Liver (tissue), 9 donors: ENCODE results near the gene PDK2. TPM values are rescaled to one million over a fixed set of nuclear protein-coding genes. Genes with fewer than 3 reads are reported as not detected.

ENCODE experiments used
- DNase-seq: peaks from one replicate; pipeline ENCODE4 v3.0.0-alpha.2; 2017; ENCODE audit warnings: low spot score
- H3K27ac ChIP-seq, 2 donors: one replicate each; pipeline ENCODE4 v1.7.0; 2013; ENCODE audit warnings: inconsistent platforms in 2 of 2, low read length in 2 of 2, control low read depth in 1 of 2, low read depth in 1 of 2, mild to moderate bottlenecking in 1 of 2
- H3K27me3 ChIP-seq, 4 donors: one replicate each; pipeline versions ENCODE4 v1.6.1 to v1.7.0; 2013; ENCODE audit warnings: low read length in 3 of 4, inconsistent platforms in 1 of 4, mild to moderate bottlenecking in 1 of 4, moderate library complexity in 1 of 4; ENCODE audit not compliant: control insufficient read depth in 4 of 4, insufficient read depth in 4 of 4
- H3K36me3 ChIP-seq, 4 donors: one replicate each; pipeline versions ENCODE4 v1.6.1 to v1.7.0; 2013; ENCODE audit warnings: low read length in 3 of 4, mild to moderate bottlenecking in 3 of 4, low read depth in 1 of 4, moderate library complexity in 1 of 4; ENCODE audit not compliant: control insufficient read depth in 4 of 4, insufficient read depth in 3 of 4
- H3K4me1 ChIP-seq, 4 donors: one replicate each; pipeline versions ENCODE4 v1.6.1 to v1.7.0; 2013; ENCODE audit warnings: low read length in 3 of 4, mild to moderate bottlenecking in 3 of 4, moderate library complexity in 1 of 4; ENCODE audit not compliant: control insufficient read depth in 4 of 4, insufficient read depth in 4 of 4
- H3K4me3 ChIP-seq, 3 donors: one replicate each; pipeline versions ENCODE4 v1.6.1 to v1.7.0; 2013; ENCODE audit warnings: low read length in 3 of 3, control low read depth in 1 of 3, low read depth in 1 of 3, mild to moderate bottlenecking in 1 of 3
- H3K9ac ChIP-seq, 2 donors: one replicate each; pipeline ENCODE4 v1.7.0; 2013; ENCODE audit warnings: low read length in 2 of 2, mild to moderate bottlenecking in 2 of 2, moderate library complexity in 2 of 2, control low read depth in 1 of 2, low read depth in 1 of 2
- H3K9me3 ChIP-seq, 4 donors: one replicate each; pipeline versions ENCODE4 v1.6.1 to v1.7.0; 2013; ENCODE audit warnings: low read length in 3 of 4; ENCODE audit not compliant: control insufficient read depth in 4 of 4
- FOXA1 ChIP-seq: IDR thresholded peaks from 2 replicates; pipeline ENCODE4 v1.6.1; 2016; ENCODE audit warnings: antibody characterized with exemption
- FOXA2 ChIP-seq: IDR thresholded peaks from 2 replicates; pipeline ENCODE4 v1.6.1; 2016; ENCODE audit warnings: antibody characterized with exemption
- GABPA ChIP-seq, 2 donors: IDR thresholded peaks in 1 of 2; conservative IDR thresholded peaks in 1 of 2; 2 replicates each; pipeline ENCODE4 v1.6.1; 2016; ENCODE audit warnings: antibody characterized with exemption in 2 of 2, mild to moderate bottlenecking in 1 of 2, moderate library complexity in 1 of 2
- HNF4A ChIP-seq, 2 donors: conservative IDR thresholded peaks; 2 replicates each; pipeline ENCODE4 v1.6.1; 2016; ENCODE audit warnings: antibody characterized with exemption in 2 of 2, mild to moderate bottlenecking in 2 of 2
- HNF4G ChIP-seq: IDR thresholded peaks from 2 replicates; pipeline ENCODE4 v1.6.1; 2016; ENCODE audit warnings: antibody characterized with exemption
- MAX ChIP-seq: IDR thresholded peaks from 2 replicates; pipeline ENCODE4 v1.6.1; 2016; ENCODE audit warnings: antibody characterized with exemption
- NR2F2 ChIP-seq: IDR thresholded peaks from 2 replicates; pipeline ENCODE4 v1.6.1; 2016; ENCODE audit warnings: antibody characterized with exemption
- RAD21 ChIP-seq, 2 donors: IDR thresholded peaks; 2 replicates each; pipeline ENCODE4 v1.6.1; 2016; ENCODE audit warnings: antibody characterized with exemption in 2 of 2, mild to moderate bottlenecking in 2 of 2
- REST ChIP-seq: IDR thresholded peaks from 2 replicates; pipeline ENCODE4 v1.6.1; 2016; ENCODE audit warnings: antibody characterized with exemption, mild to moderate bottlenecking
- SP1 ChIP-seq: IDR thresholded peaks from 2 replicates; pipeline ENCODE4 v1.6.1; 2018; ENCODE audit warnings: antibody characterized with exemption, mild to moderate bottlenecking
- YY1 ChIP-seq: IDR thresholded peaks from 2 replicates; pipeline ENCODE4 v1.6.1; 2016; ENCODE audit warnings: antibody characterized with exemption, mild to moderate bottlenecking
- WGBS: extraction: QIAGEN DNeasy Blood & Tissue Kit; methylation state at CpG from one replicate; pipeline ENCODE4 v1.1.7; 2013; 5-methylcytosine and 5-hydroxymethylcytosine counted together
- polyA plus RNA-seq, 2 donors: library from polyadenylated mRNA; stranded (reverse) in 1 of 2; unstranded in 1 of 2; fragments of 200-250 nt in 1 of 2; fragments of >200 nt in 1 of 2; fragmentation: Nextera tagmentation in 1 of 2; extraction: Ambion mirVana in 1 of 2; gene quantifications; one replicate each; pipeline versions ENCODE4 v1.2.1 to v1.2.3, GENCODE V29; 2013 to 2015
- total RNA-seq, 2 donors: library from RNA; depleted of rRNA; stranded (reverse); fragments of >200 nt; gene quantifications; one replicate each; pipeline ENCODE4 v1.2.3, GENCODE V29; 2014
- TF ChIP-seq, protein P1 (sequence below): IDR thresholded peaks from 2 replicates; pipeline ENCODE4 v1.6.1; 2016; ENCODE audit warnings: antibody characterized with exemption
- TF ChIP-seq, protein P2 (sequence below): IDR thresholded peaks from 2 replicates; pipeline ENCODE4 v1.6.1; 2016; ENCODE audit warnings: antibody characterized with exemption
- donor health status: healthy.
- donor health status: healthy.
- donor health status: healthy.
- donor health status: healthy.
- donor health status: healthy.

Gene PDK2
- total and polyA plus RNA-seq, 4 donors: 8.6 to 36.6 (median 28.5) TPM

DNA sequence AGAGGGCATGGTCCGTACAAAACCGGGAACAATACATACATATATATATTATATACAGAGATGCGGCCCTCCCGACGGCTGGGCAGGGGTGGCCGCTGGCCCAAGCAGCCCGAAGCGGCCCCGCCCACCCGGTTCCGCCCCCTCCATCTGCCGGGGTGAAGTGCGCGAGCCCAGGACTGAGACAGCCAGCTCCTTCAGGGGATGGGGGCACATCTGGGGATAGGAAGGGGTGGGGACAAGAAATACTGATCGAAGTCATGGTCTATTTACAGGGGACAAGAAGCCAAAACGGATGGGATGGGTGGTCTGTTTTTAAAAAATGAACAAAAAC lies 38.6 kb downstream of the PDK2 start (continued):
- TF ChIP-seq REST: no peak

DNA sequence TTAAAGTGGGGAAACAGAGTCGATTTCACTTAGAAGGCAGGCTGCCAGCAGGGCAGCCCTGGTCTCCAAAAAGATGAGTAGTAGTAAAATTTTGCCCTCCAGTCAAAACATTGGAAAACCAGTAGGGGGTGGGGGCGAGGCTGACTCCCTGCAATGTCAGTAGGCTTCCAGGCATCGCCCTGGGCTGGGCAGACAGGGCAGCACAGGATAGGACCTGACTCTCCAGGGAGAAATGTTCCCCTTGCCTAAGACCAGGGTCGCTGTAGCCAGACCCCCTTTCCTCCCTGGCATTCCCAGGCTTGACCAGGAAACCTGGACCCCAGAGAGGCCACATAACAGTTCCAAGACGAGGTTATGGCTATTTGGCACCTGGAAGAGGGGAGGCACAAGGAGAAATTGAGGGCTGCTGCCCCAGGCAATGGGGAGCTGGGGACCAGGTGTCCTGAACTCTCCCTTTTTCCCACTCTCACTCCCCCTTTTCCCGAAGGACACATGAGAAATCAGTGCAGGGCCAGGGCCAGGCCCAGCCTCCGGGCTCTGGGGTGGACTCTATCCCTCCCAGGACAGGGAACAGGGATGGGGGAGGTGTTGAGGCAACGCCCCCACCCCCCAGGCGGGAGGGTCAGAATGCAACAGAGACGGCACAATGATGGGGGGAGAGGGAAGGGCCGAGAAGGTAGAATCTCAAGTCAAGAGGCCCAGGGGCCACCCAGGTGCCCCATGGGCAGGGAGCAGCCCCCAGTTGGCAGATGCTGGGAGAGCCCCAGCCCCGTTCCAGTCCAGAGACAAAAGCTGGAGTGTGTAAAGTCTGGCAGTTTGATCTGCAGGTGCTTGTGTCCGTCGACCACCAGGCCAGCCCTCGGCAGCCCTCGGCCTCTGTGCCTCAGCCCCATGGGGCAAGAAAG lies 39.3 kb downstream of the PDK2 start:
- 87% methylated on average over 16 of the region's 16 CpGs for WGBS
- TF ChIP-seq HNF4A (conservative IDR thresholded peaks at IDR 0.05) (no peak), HNF4G (no peak)
- DNase-seq: no peak
- no peak overlapping the region for H3K9ac ChIP-seq
- H3K27ac ChIP-seq: no peak overlapping the region
- peaks cover 0 to 5% (median 3%) of the 10 kb centered on the region in 4 donors for H3K4me1 ChIP-seq
- no peaks in the 10 kb centered on the region for H3K27me3 ChIP-seq
- H3K36me3 ChIP-seq: peaks cover 8 to 31% (median 18%) of the 10 kb centered on the region in 4 donors
- no peak overlapping the region for H3K4me3 ChIP-seq
- H3K9me3 ChIP-seq: no peaks in the 10 kb centered on the region

DNA sequence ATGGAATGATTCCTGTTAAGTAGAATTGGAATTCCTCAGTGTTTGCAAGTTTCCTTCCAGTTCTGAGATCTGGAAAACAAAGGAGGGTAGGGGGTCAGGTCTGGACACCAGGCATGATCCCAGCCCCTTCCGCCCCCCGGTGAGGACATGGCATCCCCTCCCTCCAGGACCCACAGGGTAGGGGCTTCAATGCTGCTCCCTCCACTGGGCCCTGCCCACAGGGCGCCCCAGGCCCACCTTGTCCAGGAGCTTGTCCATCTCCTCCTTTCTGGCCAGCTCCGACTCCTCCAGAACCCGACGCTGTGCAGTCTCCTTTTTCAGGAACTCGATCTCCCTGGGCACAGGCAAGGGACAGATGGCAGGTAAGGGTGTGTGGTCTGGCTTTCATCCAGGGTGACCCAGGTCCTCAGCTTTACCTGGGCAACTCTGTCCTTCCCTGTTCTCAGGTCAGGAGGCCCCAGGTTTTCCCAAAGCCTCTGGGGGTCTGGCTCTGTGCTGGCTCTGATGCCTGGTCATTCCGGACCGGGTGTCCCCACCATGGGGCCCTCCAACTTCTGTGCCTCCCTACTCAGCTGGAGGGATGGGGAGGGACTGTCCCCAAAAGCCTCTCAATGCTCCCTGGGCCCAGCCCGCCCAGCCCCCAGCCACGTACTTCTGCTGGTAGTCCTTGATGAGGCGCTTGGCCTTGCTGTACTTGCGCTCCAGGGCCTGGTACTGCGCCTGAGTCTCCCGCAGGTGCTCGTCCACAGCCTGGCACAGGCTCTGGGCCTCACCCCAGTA lies 40.4 kb downstream of the PDK2 start:
- Histone ChIP-seq H3K4me1 (peaks cover 0 to 10% (median 3%) of the 10 kb centered on the region in 4 donors), H3K27ac (no peak overlapping the region), H3K9me3 (no peaks in the 10 kb centered on the region), H3K9ac (no peak overlapping the region), H3K4me3 (no peak overlapping the region), H3K27me3 (no peaks in the 10 kb centered on the region), H3K36me3 (peaks cover 8 to 35% (median 20%) of the 10 kb centered on the region in 4 donors)
- no peak for TF ChIP-seq GABPA (IDR thresholded peaks at IDR 0.05 in 1 of 2, conservative IDR thresholded peaks at IDR 0.05 in 1 of 2)
- TF ChIP-seq, protein P1, sequence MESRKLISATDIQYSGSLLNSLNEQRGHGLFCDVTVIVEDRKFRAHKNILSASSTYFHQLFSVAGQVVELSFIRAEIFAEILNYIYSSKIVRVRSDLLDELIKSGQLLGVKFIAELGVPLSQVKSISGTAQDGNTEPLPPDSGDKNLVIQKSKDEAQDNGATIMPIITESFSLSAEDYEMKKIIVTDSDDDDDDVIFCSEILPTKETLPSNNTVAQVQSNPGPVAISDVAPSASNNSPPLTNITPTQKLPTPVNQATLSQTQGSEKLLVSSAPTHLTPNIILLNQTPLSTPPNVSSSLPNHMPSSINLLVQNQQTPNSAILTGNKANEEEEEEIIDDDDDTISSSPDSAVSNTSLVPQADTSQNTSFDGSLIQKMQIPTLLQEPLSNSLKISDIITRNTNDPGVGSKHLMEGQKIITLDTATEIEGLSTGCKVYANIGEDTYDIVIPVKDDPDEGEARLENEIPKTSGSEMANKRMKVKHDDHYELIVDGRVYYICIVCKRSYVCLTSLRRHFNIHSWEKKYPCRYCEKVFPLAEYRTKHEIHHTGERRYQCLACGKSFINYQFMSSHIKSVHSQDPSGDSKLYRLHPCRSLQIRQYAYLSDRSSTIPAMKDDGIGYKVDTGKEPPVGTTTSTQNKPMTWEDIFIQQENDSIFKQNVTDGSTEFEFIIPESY: no peak
- no peak for TF ChIP-seq HNF4A (conservative IDR thresholded peaks at IDR 0.05)
- no peak for TF ChIP-seq FOXA1
- no peak for TF ChIP-seq YY1
- no peak for TF ChIP-seq SP1
- no peak for TF ChIP-seq RAD21 (IDR thresholded peaks at IDR 0.05)
- no peak for TF ChIP-seq MAX
- TF ChIP-seq FOXA2: no peak
- no peak for TF ChIP-seq NR2F2
- no peak for TF ChIP-seq REST
- TF ChIP-seq, protein P2, sequence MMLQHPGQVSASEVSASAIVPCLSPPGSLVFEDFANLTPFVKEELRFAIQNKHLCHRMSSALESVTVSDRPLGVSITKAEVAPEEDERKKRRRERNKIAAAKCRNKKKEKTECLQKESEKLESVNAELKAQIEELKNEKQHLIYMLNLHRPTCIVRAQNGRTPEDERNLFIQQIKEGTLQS: no peak
- WGBS: 92% methylated on average over 16 of the region's 16 CpGs
- no peak for DNase-seq
